Measurements from ENCODE around the gene SNHG17. TPM values are rescaled to one million over a fixed set of nuclear protein-coding genes. Genes with fewer than 3 reads are reported as not detected.

SNHG17 gene
- 21.0 TPM for total RNA-seq

DNA sequence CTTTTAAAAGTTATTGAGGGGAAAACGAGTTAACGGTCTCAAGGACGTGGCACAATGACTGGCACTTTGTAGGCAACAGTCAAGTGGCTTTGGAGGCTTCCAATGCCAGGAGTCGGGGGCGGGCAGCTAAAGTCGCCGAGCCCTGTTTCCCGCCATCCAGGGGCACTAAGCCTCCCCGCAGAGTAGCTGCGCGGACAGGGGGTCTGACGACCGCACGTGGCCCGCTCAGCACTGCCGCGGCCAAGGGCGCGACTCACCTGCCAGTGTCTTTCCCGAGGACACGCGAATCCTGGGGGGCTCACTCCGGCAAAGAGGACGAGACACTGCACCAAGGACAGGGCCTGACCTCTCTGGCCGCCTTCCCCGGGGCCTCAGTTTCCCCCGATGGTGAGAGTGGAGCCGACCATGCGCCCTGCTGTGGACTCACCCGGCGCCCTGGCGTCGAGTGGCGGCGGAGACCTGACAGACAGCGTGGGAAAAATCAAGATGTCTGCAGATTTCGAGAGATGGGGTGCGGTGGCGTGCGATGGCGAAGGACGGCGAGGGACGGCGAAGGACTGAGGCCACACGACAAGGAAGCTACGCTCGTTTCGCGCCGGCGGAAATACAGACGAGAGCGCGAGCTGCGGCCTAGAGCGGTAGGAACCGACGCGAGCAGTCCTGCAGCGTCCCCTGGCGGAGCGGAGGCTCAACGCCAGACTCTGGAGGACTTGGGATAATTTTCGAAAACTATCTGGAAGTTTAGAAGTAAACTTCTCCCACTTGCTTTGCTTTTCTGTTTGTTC lies at the start of gene SNHG17:
SNHG17 (minus strand) TSS at position 559 of the 785 bp plus-strand sequence.

DNA sequence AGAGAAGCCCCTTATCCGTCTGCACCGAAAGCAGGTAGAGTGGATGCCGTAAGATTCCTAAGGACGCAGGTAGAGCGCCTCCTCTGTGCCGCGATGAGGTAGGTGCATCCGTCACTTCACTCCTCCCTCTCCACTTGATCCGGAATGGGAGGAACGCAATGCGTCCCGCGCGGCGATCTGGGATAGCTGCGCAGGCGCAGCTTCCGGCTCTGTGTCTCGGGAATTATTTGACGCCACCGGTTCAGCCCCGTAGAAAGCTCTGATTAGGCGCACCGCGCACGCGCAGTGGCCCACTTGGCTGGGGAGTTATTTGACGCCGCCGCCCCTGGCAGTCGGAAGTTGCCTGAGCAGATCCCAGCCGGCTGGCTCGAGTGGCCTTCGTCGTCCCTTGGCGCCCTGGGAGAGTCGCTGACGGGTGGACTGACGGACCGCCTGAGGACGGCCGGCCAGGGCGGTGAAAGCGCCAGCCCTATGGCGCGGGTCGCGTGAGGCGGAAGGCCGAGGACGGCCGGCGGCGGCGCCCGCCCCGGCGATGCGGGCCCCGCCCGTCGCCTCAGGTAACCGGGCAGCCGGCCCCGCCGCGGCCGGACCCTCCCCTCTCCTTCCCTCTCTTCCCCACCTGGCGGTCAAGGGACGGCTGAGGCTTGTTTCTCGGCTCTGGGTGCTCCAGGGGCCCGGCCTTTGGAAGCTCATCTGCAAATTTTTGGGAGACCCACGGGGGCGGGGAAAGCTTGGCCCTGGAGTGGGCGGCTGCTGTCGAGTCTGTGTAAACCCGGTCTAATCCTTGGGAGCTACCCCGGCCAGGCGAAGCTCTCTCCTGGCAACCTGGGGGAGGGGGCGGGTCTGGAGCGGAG lies 37.6 kb upstream of the SNHG17 start, which contains the start of gene RALGAPB:
RALGAPB (plus strand) TSS at position 331 of the 854 bp plus-strand sequence. CDS start 15,590 bp downstream, outside the sequence.

Small RNA genes within 50 kb of the gene (small RNA-seq; reads per million reads assigned to genes)
- not detected for gene RF00056 (ENCODE audit: low replicate concordance)
- gene SNORA60 (ENCODE audit: low replicate concordance) = 27.4 reads per million, percentile 96 among the genes with 10 or more reads in this experiment
- 6.5 reads per million, percentile 94 among the genes with 10 or more reads in this experiment for gene SNORA71A (ENCODE audit: low replicate concordance)
- 19.4 reads per million, percentile 96 among the genes with 10 or more reads in this experiment for gene SNORA71B (ENCODE audit: low replicate concordance)
- gene SNORA71C (ENCODE audit: low replicate concordance) = 0.49 reads per million, percentile 60 among the genes with 10 or more reads in this experiment
- gene SNORA71D (ENCODE audit: low replicate concordance) = 134 reads per million, percentile 98 among the genes with 10 or more reads in this experiment
- not detected for gene SNORA71E (ENCODE audit: low replicate concordance)

Other genes with a start within 250 kb of the SNHG17 start
- 4.2 TPM for gene KIAA1755, start 174.6 kb downstream of the SNHG17 start, total RNA-seq
- gene BPI, start 131.2 kb downstream of the SNHG17 start, total RNA-seq = 6.4 TPM
- not detected for gene LBP, start 88.8 kb downstream of the SNHG17 start, total RNA-seq
- 41.6 TPM for gene RALGAPB, start 37.5 kb upstream of the SNHG17 start, total RNA-seq
- not detected for gene ADIG, start 145.9 kb upstream of the SNHG17 start, total RNA-seq
- 0.53 TPM for gene ARHGAP40, start 166.5 kb upstream of the SNHG17 start, total RNA-seq